ENCODE data around the gene TMEM255A.

DNA sequence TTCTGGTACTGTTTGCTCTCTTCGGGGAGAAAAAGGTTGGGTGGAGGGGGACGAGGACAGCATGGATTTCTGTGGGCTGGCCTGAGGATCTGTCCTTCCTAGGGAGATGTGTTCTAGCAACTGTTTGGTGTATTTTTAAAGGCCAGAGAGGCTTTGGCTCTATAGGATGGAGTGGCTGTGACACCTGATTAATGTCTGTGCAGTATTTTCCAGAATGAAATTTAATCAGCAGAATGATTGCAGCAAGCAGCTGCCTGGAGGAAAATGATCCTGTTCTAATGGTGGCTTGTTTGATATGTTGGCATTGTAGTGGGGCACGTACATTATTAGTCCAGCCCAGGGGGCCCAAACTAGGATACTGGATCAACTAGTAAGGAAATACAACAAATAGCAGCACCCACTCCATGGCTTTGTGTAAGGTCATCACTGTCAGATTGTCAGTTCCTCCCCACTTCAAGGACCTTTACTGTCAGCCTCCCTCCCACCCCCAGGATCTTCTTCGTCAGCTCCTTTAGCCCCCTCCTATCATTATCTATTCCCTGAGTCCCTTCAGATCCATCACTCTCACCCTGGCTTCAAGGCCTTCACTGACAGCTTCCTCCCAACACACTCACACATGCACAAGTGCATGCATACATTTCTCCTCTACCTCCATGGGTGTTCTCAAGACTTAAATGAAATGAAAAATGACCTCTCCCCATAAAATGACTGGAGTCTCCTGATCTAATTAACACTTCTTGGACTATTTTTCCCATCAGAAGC lies 10.4 kb upstream of the TMEM255A start:
- TF ChIP-seq, protein P1, sequence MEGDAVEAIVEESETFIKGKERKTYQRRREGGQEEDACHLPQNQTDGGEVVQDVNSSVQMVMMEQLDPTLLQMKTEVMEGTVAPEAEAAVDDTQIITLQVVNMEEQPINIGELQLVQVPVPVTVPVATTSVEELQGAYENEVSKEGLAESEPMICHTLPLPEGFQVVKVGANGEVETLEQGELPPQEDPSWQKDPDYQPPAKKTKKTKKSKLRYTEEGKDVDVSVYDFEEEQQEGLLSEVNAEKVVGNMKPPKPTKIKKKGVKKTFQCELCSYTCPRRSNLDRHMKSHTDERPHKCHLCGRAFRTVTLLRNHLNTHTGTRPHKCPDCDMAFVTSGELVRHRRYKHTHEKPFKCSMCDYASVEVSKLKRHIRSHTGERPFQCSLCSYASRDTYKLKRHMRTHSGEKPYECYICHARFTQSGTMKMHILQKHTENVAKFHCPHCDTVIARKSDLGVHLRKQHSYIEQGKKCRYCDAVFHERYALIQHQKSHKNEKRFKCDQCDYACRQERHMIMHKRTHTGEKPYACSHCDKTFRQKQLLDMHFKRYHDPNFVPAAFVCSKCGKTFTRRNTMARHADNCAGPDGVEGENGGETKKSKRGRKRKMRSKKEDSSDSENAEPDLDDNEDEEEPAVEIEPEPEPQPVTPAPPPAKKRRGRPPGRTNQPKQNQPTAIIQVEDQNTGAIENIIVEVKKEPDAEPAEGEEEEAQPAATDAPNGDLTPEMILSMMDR (conservative IDR thresholded peaks at IDR 0.05 in 1 of 2, IDR thresholded peaks at IDR 0.05 in 1 of 2; ENCODE audit: extremely low read depth in 1 of 2, insufficient read depth in 1 of 2, low read depth in 1 of 2, low read length in 2 of 2), result no peak
- TF ChIP-seq EZH2 (IDR thresholded peaks at IDR 0.05; ENCODE audit: borderline replicate concordance, low read length), result no peak
